Mesothelial cell of epicardium (in vitro differentiated cells): ENCODE data around the gene CHST14. TPM values are rescaled to one million over a fixed set of nuclear protein-coding genes. Genes with fewer than 3 reads are reported as not detected.

Experiments used
- DNase-seq, 2 experiments: peaks; one replicate each; pipeline ENCODE4 v3.0.0; 2021; ENCODE audit warnings: low spot score in 2 of 2; ENCODE audit not compliant: unreplicated experiment in 2 of 2
- H3K27ac Mint-ChIP-seq: 2 replicates; pipeline ENCODE4 v1.8.0; 2021; ENCODE audit warnings: mixed read lengths
- H3K27me3 Mint-ChIP-seq: 2 replicates; pipeline ENCODE4 v1.8.0; 2021; ENCODE audit warnings: low read depth, mixed read lengths
- H3K36me3 Mint-ChIP-seq: 2 replicates; pipeline ENCODE4 v1.8.0; 2021; ENCODE audit warnings: mixed read lengths
- H3K4me1 Mint-ChIP-seq: 2 replicates; pipeline ENCODE4 v1.8.0; 2021; ENCODE audit warnings: mixed read lengths
- H3K4me3 Mint-ChIP-seq: 2 replicates; pipeline ENCODE4 v1.8.0; 2021; ENCODE audit warnings: mild to moderate bottlenecking, moderate library complexity, mixed read lengths
- H3K9me3 Mint-ChIP-seq: 2 replicates; pipeline ENCODE4 v1.8.0; 2021; ENCODE audit warnings: mixed read lengths
- total RNA-seq: library from RNA; stranded (reverse); gene quantifications from 3 replicates; pipeline ENCODE4 v1.2.1, GENCODE V29; 2021
- TF ChIP-seq, protein P1 (sequence below): fragments of 200-600 bp; sonication (generic); IDR thresholded peaks from one replicate; pipeline ENCODE4 v1.5.0; 2021; ENCODE audit warnings: antibody characterized with exemption; ENCODE audit not compliant: unreplicated experiment

Gene CHST14
- total RNA-seq, 1 donor from 2014 or later: 41.9 TPM

DNA sequence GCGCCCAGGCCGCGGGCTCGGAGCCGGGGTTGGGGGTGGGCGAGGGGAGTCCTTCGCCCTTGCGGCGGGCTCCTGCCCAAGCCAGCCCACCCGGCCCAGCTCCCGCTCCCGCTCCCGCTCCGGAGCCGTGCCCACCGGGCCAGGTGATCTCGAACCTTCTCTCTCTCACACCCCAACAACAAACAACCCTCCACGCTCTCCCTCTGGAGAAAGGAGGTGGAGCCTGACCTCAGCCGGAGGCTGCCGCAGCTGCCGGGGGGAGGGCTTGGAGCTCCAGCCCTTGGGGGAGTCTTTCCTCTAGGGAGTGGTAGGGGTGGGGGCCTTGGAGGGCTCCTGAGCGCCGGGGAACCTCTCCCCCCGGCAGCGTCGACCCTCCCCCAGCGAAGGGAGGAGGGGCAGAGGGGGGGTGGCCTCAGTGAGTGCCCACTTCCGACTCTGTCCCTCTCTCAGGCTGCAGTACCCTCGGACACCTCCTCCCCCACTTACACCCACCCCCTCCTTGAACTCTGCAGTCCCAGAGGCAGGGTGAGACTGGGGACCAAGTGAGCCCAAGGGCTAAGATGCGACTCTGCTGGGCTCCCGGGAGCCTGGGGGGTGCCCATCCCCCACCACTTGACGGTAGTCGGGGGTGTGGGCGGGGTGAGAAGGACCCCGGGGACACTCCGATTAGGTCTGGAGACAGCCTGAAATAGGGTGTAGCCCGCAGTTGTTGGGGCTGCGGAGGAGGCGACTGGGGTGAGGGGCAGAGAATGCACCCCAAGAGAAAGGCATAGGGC lies 34.5 kb upstream of the CHST14 start:
- H3K27ac Mint-ChIP-seq: no peak overlapping the region
- no peak for DNase-seq
- TF ChIP-seq, protein P1, sequence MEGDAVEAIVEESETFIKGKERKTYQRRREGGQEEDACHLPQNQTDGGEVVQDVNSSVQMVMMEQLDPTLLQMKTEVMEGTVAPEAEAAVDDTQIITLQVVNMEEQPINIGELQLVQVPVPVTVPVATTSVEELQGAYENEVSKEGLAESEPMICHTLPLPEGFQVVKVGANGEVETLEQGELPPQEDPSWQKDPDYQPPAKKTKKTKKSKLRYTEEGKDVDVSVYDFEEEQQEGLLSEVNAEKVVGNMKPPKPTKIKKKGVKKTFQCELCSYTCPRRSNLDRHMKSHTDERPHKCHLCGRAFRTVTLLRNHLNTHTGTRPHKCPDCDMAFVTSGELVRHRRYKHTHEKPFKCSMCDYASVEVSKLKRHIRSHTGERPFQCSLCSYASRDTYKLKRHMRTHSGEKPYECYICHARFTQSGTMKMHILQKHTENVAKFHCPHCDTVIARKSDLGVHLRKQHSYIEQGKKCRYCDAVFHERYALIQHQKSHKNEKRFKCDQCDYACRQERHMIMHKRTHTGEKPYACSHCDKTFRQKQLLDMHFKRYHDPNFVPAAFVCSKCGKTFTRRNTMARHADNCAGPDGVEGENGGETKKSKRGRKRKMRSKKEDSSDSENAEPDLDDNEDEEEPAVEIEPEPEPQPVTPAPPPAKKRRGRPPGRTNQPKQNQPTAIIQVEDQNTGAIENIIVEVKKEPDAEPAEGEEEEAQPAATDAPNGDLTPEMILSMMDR: no peak
- H3K4me3 Mint-ChIP-seq: peak overlapping the region; percentile 70
- H3K9me3 Mint-ChIP-seq: no peaks in the 10 kb centered on the region
- peaks cover 78% of the 10 kb centered on the region for H3K27me3 Mint-ChIP-seq
- peaks cover 1% of the 10 kb centered on the region for H3K36me3 Mint-ChIP-seq
- H3K4me1 Mint-ChIP-seq: peaks cover 42% of the 10 kb centered on the region

DNA sequence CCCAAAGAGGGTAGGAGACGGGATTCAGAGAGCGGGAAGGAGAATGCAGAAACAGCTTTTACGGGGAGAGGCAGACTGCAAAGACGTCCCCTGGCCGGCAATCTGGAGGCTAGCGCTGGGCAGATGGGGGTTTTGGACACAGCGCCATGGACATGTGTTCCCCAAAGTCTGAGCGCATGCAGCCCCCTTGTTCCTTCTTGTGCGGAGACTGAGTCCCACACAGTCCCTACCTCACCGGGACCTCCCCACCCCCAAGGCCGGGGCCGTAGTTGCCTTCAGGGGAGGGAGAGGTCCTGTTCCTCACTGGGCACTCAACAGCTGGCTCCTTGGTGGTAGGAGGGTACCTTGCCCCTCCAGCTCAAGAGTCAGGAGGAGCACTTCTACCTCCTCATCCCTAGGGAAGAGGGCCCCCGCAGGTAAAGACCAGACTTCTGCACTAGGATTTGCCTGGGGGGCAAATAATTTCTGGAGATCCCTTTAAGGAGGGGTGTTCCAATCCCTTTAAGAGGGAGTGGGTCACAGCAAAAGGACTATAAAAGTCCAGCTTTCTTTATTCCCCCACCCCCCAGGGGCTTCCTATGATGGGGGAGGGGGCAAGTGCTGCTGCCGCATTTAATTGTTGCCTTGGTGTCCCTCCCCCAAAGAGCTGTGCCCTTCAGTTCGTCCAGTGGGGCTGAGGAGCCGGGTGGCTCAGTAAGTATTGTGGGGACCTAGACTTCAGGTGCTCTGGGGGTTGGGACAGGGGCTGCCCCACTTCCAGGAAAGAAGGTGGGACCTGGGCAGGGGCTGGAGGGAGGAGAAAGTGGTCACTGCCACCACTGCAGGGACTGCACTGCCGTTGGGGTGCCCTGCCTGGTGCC lies 33.7 kb upstream of the CHST14 start:
- H3K4me1 Mint-ChIP-seq: peaks cover 42% of the 10 kb centered on the region
- TF ChIP-seq, protein P1: no peak
- H3K4me3 Mint-ChIP-seq: peak overlapping the region; percentile 70
- H3K36me3 Mint-ChIP-seq: peaks cover 1% of the 10 kb centered on the region
- H3K9me3 Mint-ChIP-seq: no peaks in the 10 kb centered on the region
- DNase-seq: no peak
- peaks cover 79% of the 10 kb centered on the region for H3K27me3 Mint-ChIP-seq
- H3K27ac Mint-ChIP-seq: no peak overlapping the region

DNA sequence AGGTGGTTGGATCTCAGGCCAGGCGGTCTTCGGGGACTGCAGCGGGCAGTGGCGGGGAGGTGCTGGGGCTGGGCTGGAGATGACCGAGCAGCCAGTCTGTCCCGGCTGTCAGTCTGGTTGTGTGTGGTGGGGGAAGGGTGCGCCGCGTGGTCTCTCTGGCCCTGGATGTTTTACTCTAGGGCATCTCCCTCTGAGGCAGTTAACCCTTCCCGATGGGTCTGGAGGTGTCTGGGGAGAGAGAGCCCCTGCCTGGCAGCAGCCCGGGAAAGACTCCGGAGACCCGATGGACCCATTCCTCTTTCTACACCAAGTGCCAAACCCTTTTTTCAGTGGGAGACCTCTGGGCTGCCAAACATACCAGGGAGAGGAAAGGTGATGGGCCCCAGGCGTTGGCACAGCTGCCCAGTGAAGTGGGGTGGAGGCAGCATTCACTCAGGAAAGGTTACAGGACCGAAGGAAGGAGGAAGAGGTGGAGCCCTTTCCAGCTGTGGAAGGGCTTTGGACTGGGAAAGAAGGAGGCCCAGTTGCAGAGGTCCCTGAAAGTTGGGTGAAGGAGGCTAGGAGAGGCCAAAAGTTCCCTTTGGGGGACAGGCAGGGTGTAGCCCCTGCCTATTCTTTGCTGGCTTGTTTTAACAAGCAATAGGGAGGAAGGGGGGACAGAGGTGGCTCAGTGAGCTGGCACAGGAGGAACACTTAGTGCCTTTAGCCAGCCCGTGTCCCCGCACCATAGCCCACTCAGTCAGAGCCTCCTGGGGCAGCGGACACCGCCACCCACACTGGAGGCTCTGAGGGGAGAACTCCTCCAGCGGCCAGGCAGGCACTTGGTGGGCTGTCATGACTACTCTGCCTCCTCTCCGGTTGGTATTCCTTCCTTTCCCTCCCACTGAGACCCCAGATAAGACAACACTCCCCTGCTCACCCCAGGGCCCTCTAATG lies 32.8 kb upstream of the CHST14 start:
- Mint-ChIP-seq H3K4me3 (peak overlapping the region; percentile 70), H3K27ac (no peak overlapping the region), H3K36me3 (peaks cover 1% of the 10 kb centered on the region), H3K9me3 (no peaks in the 10 kb centered on the region), H3K27me3 (peaks cover 78% of the 10 kb centered on the region), H3K4me1 (peaks cover 49% of the 10 kb centered on the region)
- TF ChIP-seq, protein P1: no peak
- DNase-seq: no peak

DNA sequence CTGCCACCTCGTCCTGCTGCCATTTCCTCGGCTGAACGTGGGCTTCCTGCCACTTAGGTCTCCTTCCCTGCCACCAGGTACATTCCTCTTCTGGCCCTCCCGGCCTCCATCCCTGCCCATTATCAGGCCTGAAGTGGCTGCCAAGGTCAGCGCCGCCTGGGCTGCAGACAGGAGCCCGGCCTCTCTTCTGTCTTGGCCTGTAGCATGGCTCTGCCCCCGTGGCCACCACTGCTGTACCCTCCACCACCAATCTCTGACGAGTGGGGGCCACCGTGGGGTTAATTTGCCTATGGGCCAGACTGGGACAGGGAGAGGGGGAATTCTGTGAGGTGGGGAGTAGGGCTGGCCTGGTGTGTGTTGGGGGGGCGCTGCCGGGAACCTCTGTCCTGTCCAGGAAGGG lies 32.1 kb upstream of the CHST14 start:
- TF ChIP-seq, protein P1: no peak
- peaks cover 53% of the 10 kb centered on the region for H3K4me1 Mint-ChIP-seq
- no peaks in the 10 kb centered on the region for H3K9me3 Mint-ChIP-seq
- H3K4me3 Mint-ChIP-seq: peak overlapping the region; percentile 29
- peaks cover 75% of the 10 kb centered on the region for H3K27me3 Mint-ChIP-seq
- no peak overlapping the region for H3K27ac Mint-ChIP-seq
- peaks cover under 1% of the 10 kb centered on the region for H3K36me3 Mint-ChIP-seq
- no peak for DNase-seq

DNA sequence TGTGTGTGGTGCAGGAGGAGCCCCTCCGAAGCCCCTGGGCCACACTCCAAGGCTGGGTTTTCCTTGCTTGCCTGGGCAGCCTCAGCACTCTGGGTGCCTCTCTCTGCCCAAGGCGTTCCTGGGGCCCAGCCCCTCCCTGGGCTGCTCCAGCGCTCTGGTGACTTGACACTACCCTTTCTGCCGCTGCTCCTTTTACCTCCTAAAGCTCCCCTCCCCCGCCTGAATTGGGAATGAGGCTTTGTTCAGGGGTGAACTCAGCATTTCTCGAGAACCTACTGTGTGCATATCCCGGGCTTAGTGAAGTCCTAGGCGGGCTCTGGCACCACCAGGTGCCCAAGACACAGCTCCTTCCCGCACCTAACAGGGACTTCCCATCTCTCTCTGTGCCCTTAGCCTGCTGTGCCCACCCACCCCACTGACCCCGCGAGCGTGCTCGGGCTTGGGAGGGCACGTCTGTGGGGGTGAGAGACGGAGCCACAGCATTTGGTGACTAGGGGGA lies 31.3 kb upstream of the CHST14 start:
- Mint-ChIP-seq H3K36me3 (no peaks in the 10 kb centered on the region), H3K27me3 (peaks cover 70% of the 10 kb centered on the region), H3K4me1 (peaks cover 59% of the 10 kb centered on the region), H3K27ac (no peak overlapping the region), H3K4me3 (peak overlapping the region; percentile 77), H3K9me3 (no peaks in the 10 kb centered on the region)
- TF ChIP-seq, protein P1: no peak
- no peak for DNase-seq
